H1 (cell line): ENCODE measurements around the gene CMIP. TPM values are rescaled to one million over a fixed set of nuclear protein-coding genes. Genes with fewer than 3 reads are reported as not detected.

ENCODE experiments used
- CTCF ChIA-PET: fragments of 300-600 bp; sonication (Branson Sonifier 250); formaldehyde crosslinking; loops from one replicate; lab custom pipeline; 2021; ENCODE audit not compliant: partially characterized antibody; lab: Charles Lee
- POLR2A ChIA-PET: fragments of 300-600 bp; sonication (Branson Sonifier 250); formaldehyde crosslinking; loops from one replicate; lab custom pipeline; 2021; ENCODE audit warnings: inconsistent platforms; ENCODE audit not compliant: partially characterized antibody; lab: Charles Lee
- DNase-seq, 2 experiments: peaks; one replicate each; pipeline versions ENCODE4 v3.0.0 to v3.0.0-alpha.2; 2010 to 2022; ENCODE audit warnings: low spot score in 2 of 2, low read depth in 1 of 2, mixed read lengths in 1 of 2
- FAIRE-seq: peaks from 2 replicates; lab custom pipeline; 2011; peaks lifted over from hg19 to GRCh38; lab: Jason Lieb, UNC
- H2AFZ ChIP-seq: 2 replicates; pipeline ENCODE4 v1.8.1; 2012; ENCODE audit warnings: low read length, inconsistent platforms
- H2AK5ac ChIP-seq: 2 replicates; pipeline ENCODE4 v1.6.1; 2013; ENCODE audit warnings: low read depth, low read length
- H2BK120ac ChIP-seq: replicated peaks from 2 replicates; pipeline ENCODE3; 2013; ENCODE audit warnings: low read depth, low read length, inconsistent platforms
- H2BK12ac ChIP-seq: 2 replicates; pipeline ENCODE4 v1.6.1; 2013; ENCODE audit warnings: low read depth, low read length
- H2BK15ac ChIP-seq: 2 replicates; pipeline ENCODE4 v1.6.1; 2013; ENCODE audit warnings: low read length
- H2BK20ac ChIP-seq: 2 replicates; pipeline ENCODE4 v1.6.1; 2013; ENCODE audit warnings: low read length
- H2BK5ac ChIP-seq: 2 replicates; pipeline ENCODE4 v1.6.1; 2013; ENCODE audit warnings: low read depth, low read length
- H3K14ac ChIP-seq: 2 replicates; pipeline ENCODE4 v1.6.1; 2013; ENCODE audit warnings: inconsistent platforms; ENCODE audit not compliant: insufficient read length
- H3K18ac ChIP-seq: 2 replicates; pipeline ENCODE4 v1.6.1; 2013; ENCODE audit warnings: low read length; ENCODE audit errors: extremely low read depth
- H3K23ac ChIP-seq: 2 replicates; pipeline ENCODE4 v1.6.1; 2013; ENCODE audit warnings: inconsistent platforms; ENCODE audit not compliant: insufficient read length
- H3K23me2 ChIP-seq: 2 replicates; pipeline ENCODE4 v1.6.1; 2013; ENCODE audit warnings: low read depth, low read length
- H3K27ac ChIP-seq: 2 replicates; pipeline ENCODE4 v1.6.1; 2011; ENCODE audit warnings: low read depth, low read length, inconsistent platforms
- H3K27me3 ChIP-seq, 4 experiments: replicated peaks in 1 of 4; 1 replicate in 1 of 4; 2 replicates in 3 of 4; pipeline versions ENCODE4 v1.6.1 to v1.8.1; 2011 to 2013; ENCODE audit warnings: low read length in 3 of 4, mild to moderate bottlenecking in 3 of 4, inconsistent platforms in 2 of 4, mixed read lengths in 2 of 4, moderate library complexity in 1 of 4; ENCODE audit not compliant: control insufficient read depth in 3 of 4, insufficient read depth in 3 of 4; ENCODE audit errors: extremely low read depth in 1 of 4
- H3K36me3 ChIP-seq, 4 experiments: 2 replicates each; pipeline versions ENCODE4 v1.6.1 to v1.8.1; 2011 to 2013; ENCODE audit warnings: mild to moderate bottlenecking in 4 of 4, low read length in 3 of 4, moderate library complexity in 2 of 4, control low read depth in 1 of 4, inconsistent platforms in 1 of 4; ENCODE audit not compliant: insufficient read depth in 4 of 4, control insufficient read depth in 2 of 4
- H3K4ac ChIP-seq: replicated peaks from 2 replicates; pipeline ENCODE3; 2013; ENCODE audit warnings: low read length, low read depth, mixed read lengths, inconsistent platforms; ENCODE audit not compliant: insufficient read length
- H3K4me1 ChIP-seq, 4 experiments: replicated peaks in 1 of 4; 1 replicate in 1 of 4; 2 replicates in 3 of 4; pipeline versions ENCODE4 v1.6.1 to v1.8.1; 2011 to 2013; ENCODE audit warnings: low read length in 3 of 4, inconsistent platforms in 2 of 4, mixed read lengths in 1 of 4; ENCODE audit not compliant: insufficient read depth in 4 of 4, control insufficient read depth in 3 of 4
- H3K4me2 ChIP-seq, 2 experiments: 2 replicates each; pipeline versions ENCODE4 v1.6.1 to v1.8.1; 2011 to 2013; ENCODE audit warnings: low read depth in 2 of 2, low read length in 2 of 2, control low read depth in 1 of 2, inconsistent platforms in 1 of 2, mild to moderate bottlenecking in 1 of 2; ENCODE audit not compliant: insufficient read depth in 1 of 2
- H3K4me3 ChIP-seq, 4 experiments: fragments of 200-600, 300-600 bp in 1 of 4; sonication (generic), shearing (Covaris generic), sonication (Bioruptor Twin) in 1 of 4; 2 replicates each; pipeline versions ENCODE4 v1.5.1 to v1.8.1; 2011 to 2016; ENCODE audit warnings: low read length in 4 of 4, low read depth in 3 of 4, control low read depth in 2 of 4, inconsistent platforms in 2 of 4, mild to moderate bottlenecking in 2 of 4, mixed read lengths in 1 of 4, moderate library complexity in 1 of 4; ENCODE audit not compliant: insufficient read depth in 2 of 4; ENCODE audit errors: extremely low read depth in 1 of 4
- H3K56ac ChIP-seq: replicated peaks from 2 replicates; pipeline ENCODE3; 2013; ENCODE audit warnings: low read depth, mild to moderate bottlenecking, mixed read lengths, low read length, inconsistent platforms; ENCODE audit not compliant: insufficient read length
- H3K79me1 ChIP-seq: 2 replicates; pipeline ENCODE4 v1.6.1; 2013; ENCODE audit warnings: low read depth, low read length, control low read depth
- H3K79me2 ChIP-seq, 2 experiments: 2 replicates each; pipeline versions ENCODE4 v1.6.1 to v1.8.1; 2012 to 2013; ENCODE audit warnings: low read length in 2 of 2, mild to moderate bottlenecking in 2 of 2, inconsistent platforms in 1 of 2; ENCODE audit not compliant: insufficient read depth in 2 of 2, control insufficient read depth in 1 of 2
- H3K9ac ChIP-seq, 4 experiments: replicated peaks in 1 of 4; 1 replicate in 1 of 4; 2 replicates in 3 of 4; pipeline versions ENCODE4 v1.6.1 to v1.8.1; 2011 to 2013; ENCODE audit warnings: low read depth in 3 of 4, low read length in 3 of 4, control low read depth in 2 of 4, mild to moderate bottlenecking in 2 of 4, moderate library complexity in 2 of 4, inconsistent platforms in 1 of 4; ENCODE audit errors: extremely low read depth in 1 of 4
- H3K9me3 ChIP-seq, 2 experiments: 2 replicates each; pipeline versions ENCODE4 v1.6.1 to v1.8.1; 2012 to 2013; ENCODE audit warnings: mild to moderate bottlenecking in 2 of 2, moderate library complexity in 2 of 2, control low read depth in 1 of 2, inconsistent platforms in 1 of 2, low read depth in 1 of 2, low read length in 1 of 2, mixed read lengths in 1 of 2; ENCODE audit not compliant: insufficient read depth in 2 of 2
- H4K20me1 ChIP-seq, 2 experiments: replicated peaks in 1 of 2; 2 replicates each; pipeline versions ENCODE3 to v1.8.1; 2011 to 2013; ENCODE audit warnings: inconsistent platforms in 2 of 2, low read length in 2 of 2, mild to moderate bottlenecking in 1 of 2; ENCODE audit not compliant: insufficient read depth in 2 of 2, control insufficient read depth in 1 of 2
- H4K5ac ChIP-seq: 2 replicates; pipeline ENCODE4 v1.6.1; 2013; ENCODE audit warnings: low read length, low read depth, mixed read lengths, inconsistent platforms; ENCODE audit not compliant: insufficient read length
- H4K8ac ChIP-seq: 2 replicates; pipeline ENCODE4 v1.8.0; 2013; ENCODE audit warnings: mild to moderate bottlenecking, moderate library complexity, low read length, inconsistent platforms; ENCODE audit not compliant: insufficient read depth; ENCODE audit errors: extremely low read depth
- H4K91ac ChIP-seq: replicated peaks from 2 replicates; pipeline ENCODE3; 2013; ENCODE audit warnings: low read length, mixed read lengths, inconsistent platforms; ENCODE audit not compliant: insufficient read length
- HDAC6 ChIP-seq: IDR thresholded peaks from one replicate; pipeline ENCODE4 v1.7.1; 2012; ENCODE audit warnings: low read depth, mild to moderate bottlenecking, inconsistent platforms, low read length, moderate library complexity
- POU5F1 ChIP-seq: IDR thresholded peaks from 2 replicates; pipeline ENCODE4 v1.6.1; 2011; ENCODE audit warnings: low read depth, mild to moderate bottlenecking, low read length, moderate library complexity
- SP4 ChIP-seq: IDR thresholded peaks from 2 replicates; pipeline ENCODE4 v1.6.1; 2012; ENCODE audit warnings: low read length, inconsistent platforms
- SRF ChIP-seq: IDR thresholded peaks from 2 replicates; pipeline ENCODE4 v1.6.1; 2011; ENCODE audit warnings: mild to moderate bottlenecking, low read depth, low read length, moderate library complexity
- YY1 ChIP-seq: IDR thresholded peaks from 2 replicates; pipeline ENCODE4 v1.6.1; 2011; ENCODE audit warnings: low read depth, mild to moderate bottlenecking, low read length
- WGBS, 2 experiments: shearing (Covaris generic) in 1 of 2; methylation state at CpG; one replicate each; pipeline versions ENCODE4 v1.1.6 to v1.1.7; 2013 to 2015; ENCODE audit warnings: low lambda C conversion rate in 2 of 2, mixed read lengths in 2 of 2, inconsistent platforms in 1 of 2, low coverage in 1 of 2, missing lambda C conversion rate in 1 of 2; ENCODE audit not compliant: insufficient replicate concordance in 2 of 2, insufficient coverage in 1 of 2, insufficient read length in 1 of 2; ENCODE audit errors: extremely low coverage in 1 of 2, missing lambda C conversion rate in 1 of 2; 5-methylcytosine and 5-hydroxymethylcytosine counted together
- polyA plus RNA-seq, 7 experiments: library from polyadenylated mRNA; depleted of rRNA in 3 of 7; stranded (reverse) in 5 of 7; unstranded in 2 of 7; fragments of >200 nt in 5 of 7; fragments of 200-250 nt in 2 of 7; gene quantifications; 1 replicate in 5 of 7; 2 replicates in 1 of 7; 4 replicates in 1 of 7; pipeline versions ENCODE4 v1.2.1 to v1.2.3, GENCODE V29; 2011 to 2013; ENCODE audit warnings: missing spikeins in 2 of 7, mixed read lengths in 2 of 7
- total RNA-seq: library from RNA; stranded (reverse); fragmentation: NEBNext Ultra II Directional; extraction: Animal tissue kit (Norgen Biotek cat#: 25700); gene quantifications from 2 replicates; pipeline ENCODE4 v1.2.1, GENCODE V29; 2021

CMIP gene
- total and polyA plus RNA-seq, 2 of the 8 experiments (the other 6 are each of a cell fraction or from before 2014, with no cell fraction given) = 7.9 to 53.2 TPM

DNA sequence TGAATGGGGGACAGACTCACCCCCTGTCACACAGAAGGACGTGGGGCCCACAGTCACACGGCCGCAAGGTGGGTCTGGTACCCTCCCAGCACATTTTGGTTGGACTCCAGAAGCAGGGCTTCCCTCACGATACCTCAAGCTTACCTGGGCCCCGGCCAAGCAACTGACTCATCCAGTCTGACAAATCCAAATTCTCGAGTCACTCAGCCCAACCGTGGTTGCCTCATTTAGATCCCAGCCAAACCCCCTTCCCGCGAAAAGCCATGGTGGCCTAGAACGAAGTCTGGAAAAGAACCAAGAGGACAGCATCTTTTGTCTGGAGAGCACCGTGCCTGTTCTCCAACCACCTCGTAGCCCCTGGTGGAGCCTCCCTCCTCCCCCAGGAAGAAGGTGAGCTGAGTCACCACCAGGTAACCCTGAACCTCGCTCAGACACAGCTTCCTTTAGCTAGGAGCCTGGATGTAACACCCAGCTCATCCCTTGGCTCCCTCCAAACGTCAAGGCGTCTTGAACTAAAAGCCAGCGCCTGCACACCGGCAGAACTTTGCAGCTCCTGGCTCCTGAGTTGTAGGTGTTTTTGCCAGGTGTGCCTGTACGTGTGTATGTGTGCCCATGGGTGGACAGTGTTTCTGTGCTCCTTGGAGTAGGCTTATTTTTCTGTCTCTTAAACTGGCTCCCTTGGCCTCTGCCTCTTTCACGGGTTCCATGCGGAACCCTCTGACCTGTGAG, 78.9 kb downstream of the CMIP start:
- peaks cover 0 to 80% of the 10 kb centered on the region in 2 experiments; a peak in 2 of 4 replicates for H3K79me2 ChIP-seq
- no peak overlapping the region for H3K18ac ChIP-seq
- H2BK120ac ChIP-seq = no peak overlapping the region
- no peak overlapping the region for H4K5ac ChIP-seq
- H3K27ac ChIP-seq = 0 out of 2 replicates have a peak overlapping the region, but pooled peaks have one; percentile 27
- no peaks in the 10 kb centered on the region for H3K9me3 ChIP-seq
- no peak overlapping the region for H2BK20ac ChIP-seq
- no peak overlapping the region for H3K4me2 ChIP-seq
- H3K9ac ChIP-seq = no peak overlapping the region
- POLR2A ChIA-PET = interaction anchor here (2.4 kb wide), 1 partner anchor 9 kb away, joined by 7 read pairs; no protein-coding TSS in a partner anchor
- H3K23me2 ChIP-seq = no peaks in the 10 kb centered on the region; the same call in 1 of the 2 replicates
- WGBS, 2 experiments = 90% methylated on average over 18 of the region's 20 CpGs; no CpG with 5 or more reads in 1 of the 2 experiments
- peaks cover 10 to 18% of the 10 kb centered on the region in 2 experiments for H4K20me1 ChIP-seq
- FAIRE-seq = no peak
- CTCF ChIA-PET = interaction anchor here (0.6 to 1.5 kb wide), 7 partner anchors 10 to 260 kb away, joined by 3 to 4 read pairs (median 3); no protein-coding TSS in a partner anchor
- peaks cover 22% of the 10 kb centered on the region for H3K79me1 ChIP-seq
- H4K91ac ChIP-seq = no peak overlapping the region
- H2BK12ac ChIP-seq = no peak overlapping the region
- no peak overlapping the region for H3K4ac ChIP-seq
- no peaks in the 10 kb centered on the region for H3K27me3 ChIP-seq
- H3K23ac ChIP-seq = no peak overlapping the region
- DNase-seq = no peak
- H3K4me3 ChIP-seq = no peak overlapping the region
- H3K4me1 ChIP-seq = peaks cover 0 to 3% (median 0%) of the 10 kb centered on the region in 4 experiments; a peak in 1 of 7 replicates
- H4K8ac ChIP-seq = peak overlapping the region; percentile 31; the same call in 1 of the 2 replicates
- H2AFZ ChIP-seq = no peak overlapping the region
- no peak overlapping the region for H3K14ac ChIP-seq
- H3K36me3 ChIP-seq = no peaks in the 10 kb centered on the region
- H2AK5ac ChIP-seq = no peak overlapping the region
- no peak overlapping the region for H2BK15ac ChIP-seq
- no peak overlapping the region for H3K56ac ChIP-seq
- H2BK5ac ChIP-seq = no peak overlapping the region
- no peak for TF ChIP-seq HDAC6
- no peak for TF ChIP-seq SP4
- TF ChIP-seq SRF = no peak
- no peak for TF ChIP-seq YY1
- no peak for TF ChIP-seq POU5F1
